Measurements from ENCODE around the gene TNF.

TNF gene

GRCh38 chr6:31546958-31547726 is 28.2 kb upstream of the TNF start, which contains the start of gene NFKBIL1 (continued):
- no peak for TF ChIP-seq ZNF585B (tag by site-specific recombination; IDR thresholded peaks at IDR 0.05)
- TF ChIP-seq ZNF292 (tag by site-specific recombination; IDR thresholded peaks at IDR 0.05; ENCODE audit: borderline replicate concordance, low read depth): no peak
- no peak for TF ChIP-seq ZNF19 (tag by site-specific recombination; IDR thresholded peaks at IDR 0.05; ENCODE audit: low read depth)
- no peak for TF ChIP-seq ZBTB1 (tag by site-specific recombination; IDR thresholded peaks at IDR 0.05)
- TF ChIP-seq SP7 (tag by site-specific recombination; IDR thresholded peaks at IDR 0.05): peak; percentile 82
- TF ChIP-seq ZNF514 (tag by site-specific recombination; IDR thresholded peaks at IDR 0.05): no peak; the same call in 1 of the 2 replicates
- TF ChIP-seq ELK4 (IDR thresholded peaks at IDR 0.05; ENCODE audit: borderline replicate concordance, low read depth, low read length): no peak
- TF ChIP-seq ZNF658 (tag by site-specific recombination; IDR thresholded peaks at IDR 0.05): no peak
- peak; percentile 50; the same call in 1 of the 2 replicates for TF ChIP-seq ZNF341 (tag by site-specific recombination; IDR thresholded peaks at IDR 0.05; ENCODE audit: low read depth)
- peak; percentile 33; the same call in 1 of the 2 replicates for TF ChIP-seq ZNF449 (tag by site-specific recombination; IDR thresholded peaks at IDR 0.05)
- TF ChIP-seq ZBTB44 (tag by site-specific recombination; IDR thresholded peaks at IDR 0.05): peak; percentile 67; the same call in 1 of the 2 replicates
- TF ChIP-seq ZNF600 (tag by site-specific recombination; IDR thresholded peaks at IDR 0.05): 0 out of 2 replicates have a peak, but pooled peaks have one; percentile 8
- no peak for TF ChIP-seq HIC1 (tag by site-specific recombination; IDR thresholded peaks at IDR 0.05)
- TF ChIP-seq ZNF23 (tag by site-specific recombination; IDR thresholded peaks at IDR 0.05; ENCODE audit: borderline replicate concordance): no peak
- no peak for TF ChIP-seq ZNF529 (tag by site-specific recombination; IDR thresholded peaks at IDR 0.05; ENCODE audit: insufficient replicate concordance)
- TF ChIP-seq HOXC10 (CRISPR knock-in tag; IDR thresholded peaks at IDR 0.05): no peak
- TF ChIP-seq TCF7L2 (IDR thresholded peaks at IDR 0.05; ENCODE audit: borderline replicate concordance, low read depth, low read length): no peak
- TF ChIP-seq ZNF266 (tag by site-specific recombination; IDR thresholded peaks at IDR 0.05; ENCODE audit: low read depth): no peak; the same call in 1 of the 2 replicates
- TF ChIP-seq ZNF391 (tag by site-specific recombination; IDR thresholded peaks at IDR 0.05; ENCODE audit: borderline replicate concordance, low read depth): no peak; the same call in none of the 2 replicates
- peak; percentile 97 for TF ChIP-seq KLF16 (tag by site-specific recombination; IDR thresholded peaks at IDR 0.05)
- TF ChIP-seq SP2 (tag by site-specific recombination; IDR thresholded peaks at IDR 0.05): peak; percentile 99
- no peak for TF ChIP-seq BCL11A (tag by site-specific recombination; IDR thresholded peaks at IDR 0.05; ENCODE audit: low read depth)
- no peak for TF ChIP-seq ZNF10 (tag by site-specific recombination; IDR thresholded peaks at IDR 0.05)
- TF ChIP-seq ZNF701 (tag by site-specific recombination; IDR thresholded peaks at IDR 0.05): no peak; the same call in 1 of the 2 replicates
- TF ChIP-seq ZNF366 (tag by site-specific recombination; conservative IDR thresholded peaks at IDR 0.05): peak; percentile 98
- TF ChIP-seq ZNF645 (tag by site-specific recombination; IDR thresholded peaks at IDR 0.05): no peak
- TF ChIP-seq ZNF280D (tag by site-specific recombination; IDR thresholded peaks at IDR 0.05): 0 out of 2 replicates have a peak, but pooled peaks have one; percentile 58
- peak; percentile 54; the same call in 1 of the 2 replicates for TF ChIP-seq ZNF558 (tag by site-specific recombination; IDR thresholded peaks at IDR 0.05)
- no peak for TF ChIP-seq ZNF175 (tag by site-specific recombination; IDR thresholded peaks at IDR 0.05)
